Measurements from ENCODE around the gene ASB17. TPM values are rescaled to one million over a fixed set of nuclear protein-coding genes. Genes with fewer than 3 reads are reported as not detected.

Gene ASB17
- total RNA-seq, 1 donor from 2014 or later = not detected

- H3K36me3 Mint-ChIP-seq (ENCODE audit: low read depth, unreplicated experiment) = no peaks in the 10 kb centered on the region
- peak; percentile 38 for DNase-seq (ENCODE audit: low spot score)
- no peaks in the 10 kb centered on the region for H3K27me3 Mint-ChIP-seq (ENCODE audit: unreplicated experiment)
- no peak for TF ChIP-seq CTCF (IDR thresholded peaks at IDR 0.05; ENCODE audit: unreplicated experiment)
- H3K9me3 Mint-ChIP-seq (ENCODE audit: unreplicated experiment) = no peaks in the 10 kb centered on the region
- no peaks in the 10 kb centered on the region for H3K4me1 Mint-ChIP-seq (ENCODE audit: unreplicated experiment)
- H3K27ac Mint-ChIP-seq (ENCODE audit: unreplicated experiment) = no peak overlapping the region
- H3K4me3 Mint-ChIP-seq (ENCODE audit: unreplicated experiment) = no peak overlapping the region
Measured at GRCh38 chr1:75908717-75909152, 23.5 kb downstream of the ASB17 start.

DNA sequence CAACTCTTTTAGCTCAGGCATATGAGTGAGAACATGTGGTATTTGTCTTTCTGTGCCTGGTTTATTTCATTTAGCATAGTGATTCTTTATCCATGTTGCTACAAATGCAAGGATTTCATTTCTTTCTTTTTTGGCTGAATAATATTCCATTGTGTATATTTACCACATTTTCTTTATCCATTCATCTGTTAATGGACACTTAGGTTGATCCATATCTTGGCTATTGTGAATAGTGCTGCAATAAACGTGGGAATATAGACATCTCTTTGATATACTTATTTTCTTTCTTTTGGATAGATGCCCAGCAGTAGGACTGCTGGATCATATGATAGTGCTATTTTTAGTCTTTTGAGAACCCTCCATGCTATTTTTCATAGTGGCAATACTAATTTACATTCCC lies 30.8 kb downstream of the ASB17 start:
- H3K36me3 Mint-ChIP-seq (ENCODE audit: low read depth, unreplicated experiment) = no peaks in the 10 kb centered on the region

DNA sequence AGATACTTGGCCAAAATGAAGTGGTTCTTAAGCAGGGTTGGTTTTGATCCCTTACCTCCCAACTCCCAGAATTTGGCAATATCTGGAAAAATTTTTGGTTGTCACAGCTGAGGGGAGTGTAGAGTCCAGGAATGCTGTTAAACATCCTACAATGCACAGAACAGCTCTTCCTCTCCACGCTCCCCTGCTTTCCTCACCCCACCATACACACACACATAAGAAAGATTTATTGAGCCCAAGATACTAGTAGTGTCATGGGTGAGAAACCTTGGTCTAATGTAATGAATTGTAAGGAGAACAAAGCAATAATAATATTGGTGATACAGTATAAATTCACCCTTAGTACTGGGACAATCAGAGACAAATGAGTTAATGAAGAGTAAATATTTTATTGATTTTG lies 47.8 kb downstream of the ASB17 start:
- TF ChIP-seq CTCF (IDR thresholded peaks at IDR 0.05; ENCODE audit: unreplicated experiment) = no peak
- H3K27ac Mint-ChIP-seq (ENCODE audit: unreplicated experiment) = no peak overlapping the region
- H3K27me3 Mint-ChIP-seq (ENCODE audit: unreplicated experiment) = no peaks in the 10 kb centered on the region
- no peaks in the 10 kb centered on the region for H3K4me1 Mint-ChIP-seq (ENCODE audit: unreplicated experiment)
- H3K9me3 Mint-ChIP-seq (ENCODE audit: unreplicated experiment) = no peaks in the 10 kb centered on the region
- no peak overlapping the region for H3K4me3 Mint-ChIP-seq (ENCODE audit: unreplicated experiment)
- H3K36me3 Mint-ChIP-seq (ENCODE audit: low read depth, unreplicated experiment) = no peaks in the 10 kb centered on the region
- no peak for DNase-seq (ENCODE audit: low spot score)

More for the DNA sequence above, 30.8 kb downstream of the ASB17 start:
- no peak overlapping the region for H3K4me3 Mint-ChIP-seq (ENCODE audit: unreplicated experiment)
- no peak for TF ChIP-seq CTCF (IDR thresholded peaks at IDR 0.05; ENCODE audit: unreplicated experiment)
- H3K4me1 Mint-ChIP-seq (ENCODE audit: unreplicated experiment) = no peaks in the 10 kb centered on the region
- no peak overlapping the region for H3K27ac Mint-ChIP-seq (ENCODE audit: unreplicated experiment)
- H3K27me3 Mint-ChIP-seq (ENCODE audit: unreplicated experiment) = no peaks in the 10 kb centered on the region
- H3K9me3 Mint-ChIP-seq (ENCODE audit: unreplicated experiment) = no peaks in the 10 kb centered on the region
- no peak for DNase-seq (ENCODE audit: low spot score)

DNA sequence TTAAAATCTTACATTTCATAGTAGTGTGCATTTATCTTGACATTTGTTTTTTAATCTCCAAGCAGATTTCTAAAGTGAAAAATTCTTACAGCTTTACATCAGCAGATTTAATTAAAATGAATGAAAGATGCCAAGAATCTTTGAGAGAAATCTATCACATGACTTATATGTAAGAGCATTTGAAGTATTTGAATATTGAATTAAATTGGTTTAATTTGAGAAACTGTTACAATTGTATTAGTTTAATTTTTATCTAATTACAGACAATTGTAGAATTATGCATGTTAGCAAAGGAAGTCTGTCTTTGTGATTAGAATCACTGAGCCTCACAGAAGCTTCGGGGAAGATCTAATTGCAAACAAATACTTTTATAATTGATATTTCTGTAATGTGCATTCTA lies 52.2 kb downstream of the ASB17 start:
- Mint-ChIP-seq H3K9me3 (ENCODE audit: unreplicated experiment) (no peaks in the 10 kb centered on the region), H3K27ac (ENCODE audit: unreplicated experiment) (no peak overlapping the region), H3K36me3 (ENCODE audit: low read depth, unreplicated experiment) (no peaks in the 10 kb centered on the region), H3K27me3 (ENCODE audit: unreplicated experiment) (no peaks in the 10 kb centered on the region), H3K4me3 (ENCODE audit: unreplicated experiment) (no peak overlapping the region), H3K4me1 (ENCODE audit: unreplicated experiment) (no peaks in the 10 kb centered on the region)
- DNase-seq (ENCODE audit: low spot score) = no peak
- TF ChIP-seq CTCF (IDR thresholded peaks at IDR 0.05; ENCODE audit: unreplicated experiment) = no peak

- H3K4me3 Mint-ChIP-seq (ENCODE audit: unreplicated experiment) = no peak overlapping the region
- no peak overlapping the region for H3K27ac Mint-ChIP-seq (ENCODE audit: unreplicated experiment)
- peaks cover 11% of the 10 kb centered on the region for H3K36me3 Mint-ChIP-seq (ENCODE audit: low read depth, unreplicated experiment)
- peaks cover 7% of the 10 kb centered on the region for H3K4me1 Mint-ChIP-seq (ENCODE audit: unreplicated experiment)
- H3K9me3 Mint-ChIP-seq (ENCODE audit: unreplicated experiment) = no peaks in the 10 kb centered on the region
- TF ChIP-seq CTCF (IDR thresholded peaks at IDR 0.05; ENCODE audit: unreplicated experiment) = no peak
- no peak for DNase-seq (ENCODE audit: low spot score)
- peaks cover 2% of the 10 kb centered on the region for H3K27me3 Mint-ChIP-seq (ENCODE audit: unreplicated experiment)
Measured at GRCh38 chr1:75870951-75871350, 61.3 kb downstream of the ASB17 start.

Other genes starting within 250 kb of the ASB17 start
- 53.5 TPM for gene ACADM, start 207.7 kb downstream of the ASB17 start, total RNA-seq (ENCODE audit: unreplicated experiment)
- 49.2 TPM for gene RABGGTB, start 146.1 kb downstream of the ASB17 start, total RNA-seq (ENCODE audit: unreplicated experiment)
- 0.44 TPM for gene MSH4, start 135.5 kb downstream of the ASB17 start, total RNA-seq (ENCODE audit: unreplicated experiment)
- 46.8 TPM for gene ST6GALNAC3, start 142.3 kb upstream of the ASB17 start, total RNA-seq (ENCODE audit: unreplicated experiment)